K562 (cell line): ENCODE measurements around the gene PRPF8. TPM values are rescaled to one million over a fixed set of nuclear protein-coding genes. Genes with fewer than 3 reads are reported as not detected.

Experiments
- ARHGAP35 ChIP-seq: fragments of 450-650 bp; IDR thresholded peaks from 2 replicates; pipeline ENCODE4 v1.6.1; 2018; ENCODE audit not compliant: partially characterized antibody
- BDP1 ChIP-seq: IDR thresholded peaks from 3 replicates; pipeline ENCODE4 v1.6.1; 2011; ENCODE audit not compliant: insufficient read length, insufficient read depth
- BRCA1 ChIP-seq, 2 experiments: fragments of 450-650 bp in 1 of 2; sonication (generic) in 1 of 2; formaldehyde crosslinking in 1 of 2; IDR thresholded peaks; 2 replicates each; pipeline versions ENCODE4 v1.5.0 to v1.6.1; 2017 to 2020; ENCODE audit warnings: mild to moderate bottlenecking in 1 of 2, missing genetic modification reagents in 1 of 2
- DIDO1 ChIP-seq: fragments of 450-650 bp; IDR thresholded peaks from 2 replicates; pipeline ENCODE4 v1.6.1; 2016; ENCODE audit warnings: low read depth, missing biosample characterization, missing genetic modification characterization
- FOS ChIP-seq: IDR thresholded peaks from 3 replicates; pipeline ENCODE4 v1.6.1; 2011; ENCODE audit not compliant: insufficient read length; ENCODE audit errors: extremely low read depth
- FOXO4 ChIP-seq: fragments of 450-650 bp; formaldehyde crosslinking; IDR thresholded peaks from 2 replicates; pipeline ENCODE4 v1.4.0; 2020; ENCODE audit warnings: mild to moderate bottlenecking, moderate library complexity
- GMEB1 ChIP-seq: fragments of 250-450 bp; sonication (Bioruptor Pico); IDR thresholded peaks from 2 replicates; pipeline ENCODE4 v1.4.0; 2020; ENCODE audit warnings: mild to moderate bottlenecking
- HIVEP1 ChIP-seq: fragments of 250-450 bp; sonication (Bioruptor Pico); IDR thresholded peaks from 2 replicates; pipeline ENCODE4 v1.4.0; 2020; ENCODE audit warnings: mild to moderate bottlenecking
- HMGN3 ChIP-seq: IDR thresholded peaks from 2 replicates; pipeline ENCODE4 v1.6.1; 2011; ENCODE audit warnings: borderline replicate concordance, low read depth, mild to moderate bottlenecking, mixed read lengths, low read length; ENCODE audit not compliant: insufficient read length; ENCODE audit errors: extremely low read depth
- HNRNPK ChIP-seq: fragments of 200-400 bp; formaldehyde crosslinking; IDR thresholded peaks from one replicate; pipeline ENCODE4 v1.6.1; 2018; ENCODE audit warnings: mild to moderate bottlenecking, low read depth, low read length; ENCODE audit not compliant: poor library complexity, severe bottlenecking
- HNRNPLL ChIP-seq: fragments of 200-400 bp; formaldehyde crosslinking; IDR thresholded peaks from 2 replicates; pipeline ENCODE4 v1.6.1; 2017; ENCODE audit warnings: low read length, low read depth, mild to moderate bottlenecking; ENCODE audit not compliant: poor library complexity, severe bottlenecking
- PHF20 ChIP-seq: fragments of 450-650 bp; IDR thresholded peaks from 2 replicates; pipeline ENCODE4 v1.6.1; 2018; ENCODE audit not compliant: partially characterized antibody
- RBM22 ChIP-seq: fragments of 200-400 bp; formaldehyde crosslinking; IDR thresholded peaks from 2 replicates; pipeline ENCODE4 v1.6.1; 2018; ENCODE audit warnings: low read length, low read depth; ENCODE audit not compliant: poor library complexity, severe bottlenecking
- RNF2 ChIP-seq: sonication (generic); IDR thresholded peaks from 2 replicates; pipeline ENCODE4 v1.6.1; 2016
- SMAD2 ChIP-seq: fragments of 150-350 bp; IDR thresholded peaks from 2 replicates; pipeline ENCODE4 v1.6.1; 2014; ENCODE audit warnings: low read depth, mild to moderate bottlenecking, low read length
- SMAD4 ChIP-seq: fragments of 250-450 bp; sonication (Bioruptor Pico); conservative IDR thresholded peaks from 2 replicates; pipeline ENCODE4 v1.8.0; 2021; ENCODE audit warnings: inconsistent platforms, mild to moderate bottlenecking, moderate library complexity
- SMARCA4 ChIP-seq: fragments of 450-650 bp; IDR thresholded peaks from 2 replicates; pipeline ENCODE4 v1.6.1; 2016
- SMARCA5 ChIP-seq: fragments of 450-650 bp; IDR thresholded peaks from 2 replicates; pipeline ENCODE4 v1.6.1; 2016
- SMARCE1 ChIP-seq: fragments of 450-650 bp; IDR thresholded peaks from 2 replicates; pipeline ENCODE4 v1.7.1; 2016; ENCODE audit warnings: mild to moderate bottlenecking
- SP2 ChIP-seq: IDR thresholded peaks from 2 replicates; pipeline ENCODE4 v1.6.1; 2011; ENCODE audit warnings: mild to moderate bottlenecking, low read depth, low read length, moderate library complexity; ENCODE audit not compliant: poor library complexity, severe bottlenecking; ENCODE audit errors: extremely low read depth
- ZNF175 ChIP-seq: fragments of 200-800 bp; sonication (Bioruptor generic); IDR thresholded peaks from 2 replicates; pipeline ENCODE4 v1.6.1; 2016; ENCODE audit warnings: low read depth, mild to moderate bottlenecking, missing genetic modification characterization, missing compliant biosample characterization
- ZNF41 ChIP-seq: fragments of 250-450 bp; sonication (Bioruptor Pico); conservative IDR thresholded peaks from 2 replicates; pipeline ENCODE4 v1.4.0; 2020; ENCODE audit warnings: mild to moderate bottlenecking
- ZNF583 ChIP-seq: fragments of 250-450 bp; sonication (Bioruptor Pico); IDR thresholded peaks from 2 replicates; pipeline ENCODE4 v1.4.0; 2020
- polyA plus RNA-seq, 8 experiments: library from polyadenylated mRNA; depleted of rRNA in 4 of 8; stranded (reverse) in 5 of 8; unstranded in 3 of 8; fragments of >200 nt; fragmentation: Nextera tagmentation in 2 of 8; fragmentation: Illumina TruSeq in 1 of 8; extraction: Ambion mirVana in 2 of 8; extraction: Trizol in 1 of 8; gene quantifications; 2 replicates each; pipeline versions ENCODE4 v1.2.1 to v1.2.3, GENCODE V29; 2011 to 2014; ENCODE audit warnings: inconsistent platforms in 1 of 8, missing spikeins in 1 of 8
- total RNA-seq, 7 experiments: library from RNA; depleted of rRNA in 6 of 7; stranded (reverse); fragments of >200 nt in 6 of 7; fragmentation: Illumina TruSeq in 2 of 7; extraction: Trizol in 2 of 7; gene quantifications; 2 replicates each; pipeline versions ENCODE4 v1.2.1 to v1.2.3, GENCODE V29; 2011 to 2021; ENCODE audit warnings: low replicate concordance in 1 of 7
- TF ChIP-seq, protein P1 (sequence below): IDR thresholded peaks from 2 replicates; pipeline ENCODE4 v1.6.1; 2011; ENCODE audit warnings: borderline replicate concordance, low read depth, mild to moderate bottlenecking, moderate library complexity, low read length; ENCODE audit not compliant: insufficient read depth, poor library complexity, severe bottlenecking

PRPF8 gene
- total and polyA plus RNA-seq, 9 of the 15 experiments (the other 6 are each of a cell fraction or from before 2014, with no cell fraction given): 64.3 to 294 (median 85.9) TPM

DNA sequence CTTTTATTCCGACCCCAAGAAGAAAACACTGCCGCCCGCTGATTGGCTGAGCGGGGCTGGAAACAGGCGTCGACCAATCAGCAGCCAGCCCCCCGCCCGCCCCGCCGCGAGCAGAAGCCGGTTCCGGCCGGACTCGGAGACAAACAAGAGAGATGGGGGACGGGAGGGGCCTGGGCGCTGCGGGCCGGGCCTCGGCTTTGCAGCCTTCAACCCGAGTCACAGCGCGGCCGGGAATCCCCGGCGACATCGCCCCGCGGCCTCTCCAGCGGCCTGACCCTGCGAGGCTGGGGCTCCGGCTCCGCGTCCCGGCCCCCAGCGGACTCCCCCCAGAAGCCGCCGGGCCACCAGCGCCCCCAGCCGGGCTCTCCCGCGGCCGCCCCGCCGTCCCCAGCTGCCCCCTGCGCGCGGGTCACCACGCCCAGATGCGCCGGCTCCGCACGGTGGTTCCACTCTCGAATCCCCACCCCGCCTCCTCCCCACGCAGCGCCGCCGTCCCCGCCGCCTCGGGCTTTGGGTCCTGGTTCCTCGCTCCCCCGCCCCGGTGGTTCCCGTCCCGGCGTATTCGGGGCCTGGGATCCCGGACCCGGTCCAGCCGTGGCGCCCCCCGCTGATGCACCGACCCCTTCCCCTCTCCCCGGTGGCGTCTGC, 55.7 kb downstream of the PRPF8 start (continued):
- TF ChIP-seq ARHGAP35: no peak
- no peak for TF ChIP-seq HNRNPK
- TF ChIP-seq HNRNPLL: peak; percentile 51
- no peak for TF ChIP-seq RBM22
- TF ChIP-seq SMARCE1: no peak
- TF ChIP-seq HIVEP1: no peak
- TF ChIP-seq FOXO4 (CRISPR knock-in tag): no peak
- no peak for TF ChIP-seq ZNF175
- no peak for TF ChIP-seq DIDO1 (tag)
- TF ChIP-seq SMARCA4: no peak
- no peak for TF ChIP-seq ZNF41 (CRISPR knock-in tag)
- TF ChIP-seq SP2: no peak
- no peak; the same call in 1 of the 2 replicates for TF ChIP-seq GMEB1 (CRISPR knock-in tag)
- no peak for TF ChIP-seq SMARCA5
- TF ChIP-seq BRCA1 (IDR thresholded peaks at IDR 0.05): no peak
- no peak for TF ChIP-seq BRCA1 (CRISPR knock-in tag; IDR thresholded peaks at IDR 0.05)
- no peak for TF ChIP-seq ZNF583 (CRISPR knock-in tag)
- TF ChIP-seq RNF2: 0 out of 2 replicates have a peak, but pooled peaks have one; percentile 15
- no peak for TF ChIP-seq SMAD2
- TF ChIP-seq, protein P1, sequence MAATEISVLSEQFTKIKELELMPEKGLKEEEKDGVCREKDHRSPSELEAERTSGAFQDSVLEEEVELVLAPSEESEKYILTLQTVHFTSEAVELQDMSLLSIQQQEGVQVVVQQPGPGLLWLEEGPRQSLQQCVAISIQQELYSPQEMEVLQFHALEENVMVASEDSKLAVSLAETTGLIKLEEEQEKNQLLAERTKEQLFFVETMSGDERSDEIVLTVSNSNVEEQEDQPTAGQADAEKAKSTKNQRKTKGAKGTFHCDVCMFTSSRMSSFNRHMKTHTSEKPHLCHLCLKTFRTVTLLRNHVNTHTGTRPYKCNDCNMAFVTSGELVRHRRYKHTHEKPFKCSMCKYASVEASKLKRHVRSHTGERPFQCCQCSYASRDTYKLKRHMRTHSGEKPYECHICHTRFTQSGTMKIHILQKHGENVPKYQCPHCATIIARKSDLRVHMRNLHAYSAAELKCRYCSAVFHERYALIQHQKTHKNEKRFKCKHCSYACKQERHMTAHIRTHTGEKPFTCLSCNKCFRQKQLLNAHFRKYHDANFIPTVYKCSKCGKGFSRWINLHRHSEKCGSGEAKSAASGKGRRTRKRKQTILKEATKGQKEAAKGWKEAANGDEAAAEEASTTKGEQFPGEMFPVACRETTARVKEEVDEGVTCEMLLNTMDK: peak; percentile 23
- TF ChIP-seq PHF20: no peak
- TF ChIP-seq BDP1: no peak
- TF ChIP-seq FOS: peak; percentile 54
- TF ChIP-seq HMGN3: peak; percentile 34
- TF ChIP-seq SMAD4 (CRISPR knock-in tag): peak; percentile 81
